Measurements from ENCODE around the gene FAM20C.

Gene FAM20C

GRCh38 chr7:273327-273726, 81.0 kb downstream of the FAM20C start:
- no peak for DNase-seq (ENCODE audit: low read depth)

GRCh38 chr7:274266-274665, 81.9 kb downstream of the FAM20C start:
- DNase-seq (ENCODE audit: low read depth), result no peak

GRCh38 chr7:276230-276835, 84.0 kb downstream of the FAM20C start:
- DNase-seq (ENCODE audit: low read depth), result no peak

GRCh38 chr7:277228-277627, 84.9 kb downstream of the FAM20C start:
- no peak for DNase-seq (ENCODE audit: low read depth)

GRCh38 chr7:278081-278480, 85.7 kb downstream of the FAM20C start:
- DNase-seq (ENCODE audit: low read depth), result no peak

GRCh38 chr7:279821-280220, 87.5 kb downstream of the FAM20C start:
- DNase-seq (ENCODE audit: low read depth), result no peak

GRCh38 chr7:280461-280860, 88.1 kb downstream of the FAM20C start:
- DNase-seq (ENCODE audit: low read depth), result no peak

GRCh38 chr7:281637-282036, 89.3 kb downstream of the FAM20C start:
- no peak for DNase-seq (ENCODE audit: low read depth)

- no peak for DNase-seq (ENCODE audit: low read depth)
Measured at GRCh38 chr7:282621-283020, 90.2 kb downstream of the FAM20C start.

GRCh38 chr7:284762-285722, 92.7 kb downstream of the FAM20C start:
- DNase-seq (ENCODE audit: low read depth), result no peak

GRCh38 chr7:285731-286130, 93.4 kb downstream of the FAM20C start:
- DNase-seq (ENCODE audit: low read depth), result no peak

- DNase-seq (ENCODE audit: low read depth), result no peak
Measured at GRCh38 chr7:286266-286665, 93.9 kb downstream of the FAM20C start.

- no peak for DNase-seq (ENCODE audit: low read depth)
Measured at GRCh38 chr7:288671-289101, 96.3 kb downstream of the FAM20C start.

GRCh38 chr7:289209-289755, 96.9 kb downstream of the FAM20C start:
- DNase-seq (ENCODE audit: low read depth), result no peak

- DNase-seq (ENCODE audit: low read depth), result no peak
Measured at GRCh38 chr7:289756-290553, 97.6 kb downstream of the FAM20C start, which contains the start of gene FOXL3. TSS of gene FOXL3 (plus strand) at chr7:290170. CDS start at chr7:290170, 0 bp downstream.

- no peak for DNase-seq (ENCODE audit: low read depth)
Measured at GRCh38 chr7:290554-291372, 98.4 kb downstream of the FAM20C start.

GRCh38 chr7:291373-292092, 99.2 kb downstream of the FAM20C start:
- DNase-seq (ENCODE audit: low read depth), result no peak

- no peak for DNase-seq (ENCODE audit: low read depth)
Measured at GRCh38 chr7:292226-292625, 99.9 kb downstream of the FAM20C start.

- no peak for DNase-seq (ENCODE audit: low read depth)
Measured at GRCh38 chr7:292826-293225, 100.5 kb downstream of the FAM20C start.

GRCh38 chr7:293681-294439, 101.5 kb downstream of the FAM20C start:
- DNase-seq (ENCODE audit: low read depth), result no peak

Data from HS-27A (cell line).